Glomerular visceral epithelial cell (primary cell): Measurements from ENCODE around the gene OR7C1.
"Not testable (repeated sequence)": the region's sequence is repeated elsewhere in the genome, so short reads cannot be mapped to it uniquely, and the experiment has no call there.

Experiments
- DNase-seq: peaks from one replicate; pipeline ENCODE4 v3.0.0-alpha.2; 2016; ENCODE audit errors: extremely low spot score

Gene OR7C1

GRCh38 chr19:14767466-14767971 is 67.5 kb downstream of the OR7C1 start:
- DNase-seq, result no peak

- DNase-seq, result not testable (repeated sequence)
Measured at GRCh38 chr19:14765841-14766240, 69.1 kb downstream of the OR7C1 start.

- not testable (repeated sequence) for DNase-seq
Measured at GRCh38 chr19:14765403-14765802, 69.6 kb downstream of the OR7C1 start.

GRCh38 chr19:14764401-14764800 is 70.6 kb downstream of the OR7C1 start:
- no peak for DNase-seq

GRCh38 chr19:14763497-14764145 is 71.4 kb downstream of the OR7C1 start:
- DNase-seq, result no peak

- DNase-seq, result no peak
Measured at GRCh38 chr19:14762111-14762510, 72.9 kb downstream of the OR7C1 start.

- DNase-seq, result no peak
Measured at GRCh38 chr19:14761607-14762006, 73.4 kb downstream of the OR7C1 start.

GRCh38 chr19:14758816-14759215 is 76.2 kb downstream of the OR7C1 start:
- no peak for DNase-seq

- DNase-seq, result no peak
Measured at GRCh38 chr19:14748601-14749000, 86.4 kb downstream of the OR7C1 start.
